ENCODE measurements around the gene EFCAB3. TPM values are rescaled to one million over a fixed set of nuclear protein-coding genes. Genes with fewer than 3 reads are reported as not detected.
"Not testable (repeated sequence)": the region's sequence is repeated elsewhere in the genome, so short reads cannot be mapped to it uniquely, and the experiment has no call there.

The EFCAB3 gene
- total RNA-seq, 4 donors from 2014 or later: not detected

GRCh38 chr17:62381561-62381960, 1.2 kb downstream of the EFCAB3 start:
- intact Hi-C loops (cut with DNase I): no loop called here
- TF ChIP-seq POLR2A (IDR thresholded peaks at IDR 0.05) (no peak), CTCF (IDR thresholded peaks at IDR 0.05) (no peak)
- Histone ChIP-seq H3K36me3 (no peaks in the 10 kb centered on the region), H3K27ac (no peak overlapping the region), H3K27me3 (no peaks in the 10 kb centered on the region), H3K9me3 (no peaks in the 10 kb centered on the region), H3K4me1 (no peaks in the 10 kb centered on the region), H3K4me3 (replicated peaks in 1 of 3) (no peak overlapping the region)
- WGBS, 2 donors: 85 to 86% methylated on average over 18 of the region's 18 CpGs
- DNase-seq: no peak

- no peaks in the 10 kb centered on the region for H3K36me3 ChIP-seq
- DNase-seq: no peak
- no peaks in the 10 kb centered on the region for H3K9me3 ChIP-seq
- no peak overlapping the region for H3K4me3 ChIP-seq (replicated peaks in 1 of 3)
- no peak for TF ChIP-seq CTCF (IDR thresholded peaks at IDR 0.05)
- TF ChIP-seq POLR2A (IDR thresholded peaks at IDR 0.05): no peak
- intact Hi-C loops (cut with DNase I): no loop called here
- no peaks in the 10 kb centered on the region for H3K27me3 ChIP-seq
- peaks cover 4 to 6% of the 10 kb centered on the region in 2 donors for H3K4me1 ChIP-seq
- no peak overlapping the region for H3K27ac ChIP-seq
- 76 to 77% methylated on average over 1 of the region's 1 CpG for WGBS, 2 donors
Observed at GRCh38 chr17:62388856-62389255, 8.5 kb downstream of the EFCAB3 start.

- H3K27ac ChIP-seq: no peak overlapping the region
- H3K27me3 ChIP-seq: no peaks in the 10 kb centered on the region
- H3K4me3 ChIP-seq (replicated peaks in 1 of 3): no peak overlapping the region
- intact Hi-C loops (cut with DNase I): no loop called here
- no peaks in the 10 kb centered on the region for H3K9me3 ChIP-seq
- peaks cover 2 to 6% of the 10 kb centered on the region in 2 donors for H3K4me1 ChIP-seq
- TF ChIP-seq CTCF (IDR thresholded peaks at IDR 0.05): no peak
- no peak for DNase-seq
- 90 to 96% methylated on average over 1 of the region's 1 CpG for WGBS, 2 donors
- H3K36me3 ChIP-seq: no peaks in the 10 kb centered on the region
Observed at GRCh38 chr17:62392908-62393307, 12.6 kb downstream of the EFCAB3 start.

GRCh38 chr17:62398891-62399290, 18.5 kb downstream of the EFCAB3 start:
- H3K4me1 ChIP-seq: no peaks in the 10 kb centered on the region
- no peak for TF ChIP-seq CTCF (IDR thresholded peaks at IDR 0.05)
- no peak for TF ChIP-seq POLR2A (IDR thresholded peaks at IDR 0.05)
- H3K27ac ChIP-seq: no peak overlapping the region
- DNase-seq: no peak
- no peaks in the 10 kb centered on the region for H3K9me3 ChIP-seq
- H3K36me3 ChIP-seq: no peaks in the 10 kb centered on the region
- H3K4me3 ChIP-seq (replicated peaks in 1 of 3): no peak overlapping the region
- WGBS, 2 donors: 90 to 91% methylated on average over 1 of the region's 1 CpG
- H3K27me3 ChIP-seq: no peaks in the 10 kb centered on the region
- intact Hi-C loops (cut with DNase I): no loop called here

- intact Hi-C loops (cut with DNase I): no loop called here
- WGBS, 2 donors: 58 to 72% methylated on average over 2 of the region's 2 CpGs
- no peaks in the 10 kb centered on the region for H3K36me3 ChIP-seq
Observed at GRCh38 chr17:62405451-62405850, 25.1 kb downstream of the EFCAB3 start.

GRCh38 chr17:62413090-62413489, 32.7 kb downstream of the EFCAB3 start:
- DNase-seq; H3K27me3 ChIP-seq; H3K4me3 ChIP-seq (replicated peaks in 1 of 3); H3K4me1 ChIP-seq; intact Hi-C loops (cut with DNase I); H3K27ac ChIP-seq; H3K9me3 ChIP-seq; H3K36me3 ChIP-seq: not testable (repeated sequence)
- 82 to 87% methylated on average over 1 of the region's 1 CpG for WGBS, 2 donors

More at GRCh38 chr17:62405451-62405850, 25.1 kb downstream of the EFCAB3 start:
- Histone ChIP-seq H3K27ac (no peak overlapping the region), H3K4me1 (no peaks in the 10 kb centered on the region), H3K27me3 (no peaks in the 10 kb centered on the region), H3K9me3 (no peaks in the 10 kb centered on the region), H3K4me3 (replicated peaks in 1 of 3) (no peak overlapping the region)
- no peak for DNase-seq
- TF ChIP-seq POLR2A (IDR thresholded peaks at IDR 0.05) (no peak), CTCF (IDR thresholded peaks at IDR 0.05) (no peak)

Data from thyroid gland (tissue), 4 donors.